B cell (primary cell): ENCODE measurements around the gene ASPSCR1. TPM values are rescaled to one million over a fixed set of nuclear protein-coding genes. Genes with fewer than 3 reads are reported as not detected.

Experiments
- ATAC-seq: fragments of 200-7000 bp; cut with Tn5 transposase; one replicate; pipeline ENCODE4 v1.10.0; 2021; ENCODE audit warnings: low read depth, mild to moderate bottlenecking, moderate number of reproducible peaks, moderate library complexity
- CTCF ChIA-PET: fragments of 350-600 bp; sonication (Branson Sonifier 250); formaldehyde crosslinking; loops from one replicate; lab custom pipeline; 2021; ENCODE audit warnings: antibody characterized with exemption, inconsistent platforms; lab: Charles Lee
- POLR2A ChIA-PET: fragments of 350-600 bp; sonication (Branson Sonifier 250); formaldehyde crosslinking; loops from one replicate; lab custom pipeline; 2021; ENCODE audit warnings: antibody characterized with exemption; lab: Charles Lee
- DNase-seq: peaks from one replicate; pipeline ENCODE4 v3.0.0; 2013
- H2AFZ ChIP-seq: 2 replicates; pipeline ENCODE4 v1.6.1; 2012; ENCODE audit warnings: mild to moderate bottlenecking, low read depth, low read length; ENCODE audit not compliant: insufficient read depth, poor library complexity, severe bottlenecking
- H3K27ac ChIP-seq, 2 donors: 1 replicate in 1 of 2; 2 replicates in 1 of 2; pipeline ENCODE4 v1.5.1; 2012 to 2013; ENCODE audit warnings: low read length in 2 of 2, mild to moderate bottlenecking in 2 of 2, moderate library complexity in 1 of 2
- H3K27me3 ChIP-seq, 4 experiments: fragments of 200-600 bp in 1 of 4; sonication (generic) in 1 of 4; replicated peaks in 1 of 4; 1 replicate in 2 of 4; 2 replicates in 2 of 4; pipeline versions ENCODE4 v1.6.1 to v1.7.0; 2013 to 2016; ENCODE audit warnings: low read length in 3 of 4, mild to moderate bottlenecking in 2 of 4, mixed read lengths in 1 of 4, moderate library complexity in 1 of 4; ENCODE audit not compliant: insufficient read depth in 4 of 4, control insufficient read depth in 3 of 4; ENCODE audit errors: control extremely low read depth in 1 of 4
- H3K36me3 ChIP-seq, 2 experiments: replicated peaks in 1 of 2; 1 replicate in 1 of 2; 2 replicates in 1 of 2; pipeline versions ENCODE4 v1.6.1 to v1.7.1; 2013; ENCODE audit warnings: low read length in 1 of 2; ENCODE audit not compliant: insufficient read depth in 2 of 2, control insufficient read depth in 1 of 2; ENCODE audit errors: control extremely low read depth in 1 of 2, extremely low read depth in 1 of 2
- H3K4me1 ChIP-seq, 2 donors: fragments of 200-600 bp in 1 of 2; sonication (generic) in 1 of 2; 1 replicate in 1 of 2; 2 replicates in 1 of 2; pipeline versions ENCODE4 v1.5.1 to v1.6.1; 2013 to 2017; ENCODE audit warnings: low read length in 2 of 2; ENCODE audit not compliant: control insufficient read depth in 2 of 2, insufficient read depth in 2 of 2
- H3K4me2 ChIP-seq: replicated peaks from 2 replicates; pipeline ENCODE3; 2012; ENCODE audit warnings: mild to moderate bottlenecking, low read depth, low read length; ENCODE audit not compliant: poor library complexity, severe bottlenecking
- H3K4me3 ChIP-seq, 5 experiments: fragments of 200-600 bp in 1 of 5; sonication (generic) in 1 of 5; 1 replicate in 3 of 5; 2 replicates in 2 of 5; pipeline versions ENCODE4 v1.5.1 to v1.7.0; 2011 to 2016; ENCODE audit warnings: low read length in 4 of 5, mild to moderate bottlenecking in 4 of 5, low read depth in 2 of 5, control low read depth in 1 of 5, moderate library complexity in 1 of 5; ENCODE audit not compliant: insufficient read depth in 1 of 5; ENCODE audit errors: control extremely low read depth in 1 of 5, extremely low read depth in 1 of 5
- H3K79me2 ChIP-seq: fragments of 200-600 bp; sonication (generic); one replicate; pipeline ENCODE4 v1.6.0; 2016; ENCODE audit warnings: low read length; ENCODE audit not compliant: control insufficient read depth, insufficient read depth
- H3K9ac ChIP-seq: fragments of 200-600 bp; sonication (generic); 2 replicates; pipeline ENCODE4 v1.6.1; 2017; ENCODE audit warnings: mild to moderate bottlenecking, low read length, moderate library complexity
- H3K9me3 ChIP-seq, 3 donors: one replicate each; pipeline versions ENCODE4 v1.6.1 to v1.7.1; 2013; ENCODE audit warnings: low read length in 2 of 3; ENCODE audit not compliant: control insufficient read depth in 2 of 3, insufficient read depth in 1 of 3; ENCODE audit errors: control extremely low read depth in 1 of 3
- H4K20me1 ChIP-seq: 2 replicates; pipeline ENCODE4 v1.6.0; 2012; ENCODE audit warnings: mild to moderate bottlenecking, low read length; ENCODE audit not compliant: insufficient read depth, control insufficient read depth, poor library complexity, severe bottlenecking
- H3K27ac Mint-ChIP-seq: one replicate; pipeline ENCODE4 v1.8.0; 2021; ENCODE audit warnings: mixed read lengths
- H3K27me3 Mint-ChIP-seq: one replicate; pipeline ENCODE4 v1.8.0; 2021; ENCODE audit warnings: mixed read lengths
- H3K4me1 Mint-ChIP-seq: one replicate; pipeline ENCODE4 v1.8.0; 2021; ENCODE audit warnings: mixed read lengths
- H3K4me3 Mint-ChIP-seq: one replicate; pipeline ENCODE4 v1.8.0; 2021; ENCODE audit warnings: mixed read lengths
- H3K9me3 Mint-ChIP-seq: one replicate; pipeline ENCODE4 v1.8.0; 2022; ENCODE audit warnings: mixed read lengths; ENCODE audit not compliant: insufficient read depth
- CTCF ChIP-seq: fragments of 200-600 bp; IDR thresholded peaks from one replicate; pipeline ENCODE4 v1.8.0; 2022; ENCODE audit warnings: antibody characterized with exemption, mild to moderate bottlenecking
- EZH2 ChIP-seq: IDR thresholded peaks from 2 replicates; pipeline ENCODE4 v1.6.1; 2012; ENCODE audit warnings: borderline replicate concordance, low read depth, mild to moderate bottlenecking, moderate library complexity, low read length; ENCODE audit not compliant: insufficient read depth, poor library complexity, severe bottlenecking
- WGBS: methylation state at CpG from one replicate; pipeline ENCODE4 v1.1.5; 2013; ENCODE audit warnings: missing lambda C conversion rate; ENCODE audit not compliant: insufficient coverage; 5-methylcytosine and 5-hydroxymethylcytosine counted together
- intact Hi-C: fragments of 100-400 bp; cut with micrococcal nuclease; formaldehyde crosslinking; loops from one replicate; pipeline ENCODE4 v1.10.0; 2022
- polyA plus RNA-seq: library from polyadenylated mRNA; depleted of rRNA; stranded (reverse); fragments of >200 nt; gene quantifications from 2 replicates; pipeline ENCODE4 v1.2.3, GENCODE V29; 2012
- total RNA-seq, 2 donors: library from RNA; stranded (reverse); fragments of 120-200 nt in 1 of 2; gene quantifications; 1 replicate in 1 of 2; 2 replicates in 1 of 2; pipeline versions ENCODE4 v1.2.3 to v1.2.4, GENCODE V29; 2013 to 2022

The ASPSCR1 gene
- total and polyA plus RNA-seq, 2 donors (not counting 1 experiment from before 2014, with no cell fraction given): 34.0 to 46.7 TPM

- no peak overlapping the region for H3K27ac Mint-ChIP-seq
- no peaks in the 10 kb centered on the region for H3K79me2 ChIP-seq
- CTCF ChIA-PET: interaction anchor here (0.5 to 1.0 kb wide), 2 partner anchors 19 to 241 kb away, joined by 3 to 6 read pairs; no protein-coding TSS in a partner anchor
Measured at GRCh38 chr17:81940538-81941483, 36.6 kb upstream of the ASPSCR1 start.

More at GRCh38 chr17:81940538-81941483, 36.6 kb upstream of the ASPSCR1 start:
- Histone ChIP-seq H3K27me3 (peaks cover 0 to 19% (median 2%) of the 10 kb centered on the region in 4 experiments), H4K20me1 (no peaks in the 10 kb centered on the region), H3K36me3 (no peaks in the 10 kb centered on the region), H3K4me1 (peaks cover 10 to 18% of the 10 kb centered on the region in 2 donors), H2AFZ (no peak overlapping the region), H3K9me3 (no peaks in the 10 kb centered on the region), H3K4me2 (no peak overlapping the region), H3K9ac (no peak overlapping the region), H3K4me3 (no peak overlapping the region), H3K27ac (no peak overlapping the region)
- WGBS: 94% methylated on average over 55 of the region's 56 CpGs
- Mint-ChIP-seq H3K4me3 (no peak overlapping the region), H3K4me1 (peaks cover 10% of the 10 kb centered on the region), H3K9me3 (no peaks in the 10 kb centered on the region), H3K27me3 (peaks cover 5% of the 10 kb centered on the region)
- DNase-seq (no peak), ATAC-seq (no peak)
- POLR2A ChIA-PET: no interaction called here
- intact Hi-C loops: no loop called here
- no peak for TF ChIP-seq CTCF
- TF ChIP-seq EZH2: no peak
